Measurements from ENCODE around the gene HERPUD2. TPM values are rescaled to one million over a fixed set of nuclear protein-coding genes. Genes with fewer than 3 reads are reported as not detected.

The HERPUD2 gene
- total and polyA plus RNA-seq, 2 of the 4 experiments (the other 2 are of a cell fraction): 22.2 to 27.2 TPM

- POLR2A ChIA-PET (ENCODE audit: unreplicated experiment): no interaction called here
- dilution Hi-C loops (cut with HindIII; ENCODE audit: low sequenced_read_pairs, unreplicated experiment) (no loop called here), in situ Hi-C loops (cut with MboI; ENCODE audit: low sequenced_read_pairs) (no loop called here)
Measured at GRCh38 chr7:35726654-35727053, 31.7 kb upstream of the HERPUD2 start.

More at GRCh38 chr7:35726654-35727053, 31.7 kb upstream of the HERPUD2 start:
- DNase-seq (no peak), ATAC-seq (ENCODE audit: low read depth) (no peak)
- intact Hi-C loops (cut with micrococcal nuclease): no loop called here
- Histone ChIP-seq H4K91ac (ENCODE audit: insufficient read depth, low read depth, low read length) (no peak overlapping the region), H2AK5ac (ENCODE audit: low read depth, low read length) (no peak overlapping the region), H4K5ac (ENCODE audit: low read depth, low read length) (no peak overlapping the region), H2BK120ac (ENCODE audit: low read depth, low read length) (no peak overlapping the region), H3K27me3 (ENCODE audit: control insufficient read depth, insufficient read depth, low read length) (peaks cover 5% of the 10 kb centered on the region), H3K36me3 (ENCODE audit: control insufficient read depth, insufficient read depth, low read length) (no peaks in the 10 kb centered on the region), H3K4ac (ENCODE audit: low read depth, low read length) (no peak overlapping the region), H3K4me2 (ENCODE audit: low read depth, low read length) (no peak overlapping the region), H3K9ac (ENCODE audit: low read depth, low read length) (no peak overlapping the region), H3K56ac (ENCODE audit: extremely low read depth, insufficient read depth, low read length) (no peak overlapping the region), H3K14ac (replicated peaks; ENCODE audit: low read depth, low read length) (no peak overlapping the region), H3K9me1 (ENCODE audit: insufficient read depth, low read length) (no peaks in the 10 kb centered on the region), H3K9me3 (ENCODE audit: control insufficient read depth, insufficient read depth, low read length) (no peaks in the 10 kb centered on the region), H3K23ac (ENCODE audit: low read depth, low read length) (no peak overlapping the region), H3K18ac (ENCODE audit: low read depth, low read length) (no peak overlapping the region), H2BK20ac (ENCODE audit: low read depth, low read length) (no peak overlapping the region), H4K8ac (ENCODE audit: low read depth in 2 of 2, low read length in 2 of 2) (no peak overlapping the region), H2BK15ac (ENCODE audit: low read depth, low read length) (no peak overlapping the region), H3K4me3 (ENCODE audit: insufficient read depth, low read depth, low read length) (no peak overlapping the region), H4K20me1 (ENCODE audit: insufficient read depth, low read length) (no peaks in the 10 kb centered on the region), H3K79me1 (ENCODE audit: low read depth in 1 of 2, low read length in 2 of 2) (no peaks in the 10 kb centered on the region), H2AK9ac (replicated peaks; ENCODE audit: low read depth, low read length, poor library complexity) (no peak overlapping the region), H3K27ac (ENCODE audit: insufficient read depth, low read length) (no peak overlapping the region), H2BK5ac (ENCODE audit: low read depth, low read length, poor library complexity, severe bottlenecking) (no peak overlapping the region), H2AFZ (replicated peaks; ENCODE audit: low read length, poor library complexity) (peak overlapping the region; percentile 5), H3K4me1 (ENCODE audit: control insufficient read depth, insufficient read depth, low read length) (peaks cover 2% of the 10 kb centered on the region; the same call in 1 of the 2 replicates)
- TF ChIP-seq CHD1 (IDR thresholded peaks at IDR 0.05; ENCODE audit: low read depth, low read length) (no peak), RFX5 (IDR thresholded peaks at IDR 0.05; ENCODE audit: low read depth, low read length) (no peak), NFE2L2 (IDR thresholded peaks at IDR 0.05; ENCODE audit: low read depth, low read length) (no peak), ELK1 (IDR thresholded peaks at IDR 0.05; ENCODE audit: borderline replicate concordance, low read depth, low read length) (no peak), RCOR1 (IDR thresholded peaks at IDR 0.05; ENCODE audit: insufficient replicate concordance, low read length) (no peak), BHLHE40 (IDR thresholded peaks at IDR 0.05; ENCODE audit: low read depth, low read length) (no peak), CTCF (conservative IDR thresholded peaks at IDR 0.05; ENCODE audit: low read depth, low read length) (no peak)
- CTCF ChIA-PET: interaction anchor here (0.7 kb wide), 1 partner anchor 53 kb away, joined by 3 read pairs; no protein-coding TSS in a partner anchor
- 83% methylated on average over 2 of the region's 3 CpGs; no CpG with 5 or more reads in 1 of the 2 experiments for WGBS, 2 experiments (ENCODE audit: extremely low coverage in 2 of 2, insufficient read length in 1 of 2)
- BruUV-seq (replicated peaks): no TSS peak
